Right ventricle myocardium inferior (tissue), 1 donor: Measurements from ENCODE around the gene ZBTB16. TPM values are rescaled to one million over a fixed set of nuclear protein-coding genes. Genes with fewer than 3 reads are reported as not detected.

Experiments used
- ATAC-seq: fragments of 200-7000 bp; cut with Tn5 transposase; one replicate; pipeline ENCODE4 v1.9.1; 2020; ENCODE audit warnings: mild to moderate bottlenecking, moderate library complexity
- DNase-seq: peaks from one replicate; pipeline ENCODE4 v3.0.0; 2021; ENCODE audit errors: missing footprints
- intact Hi-C: fragments of 100-400 bp; cut with DNase I; formaldehyde crosslinking; loops from one replicate; pipeline ENCODE4 v1.11.0; 2022
- total RNA-seq: library from RNA; stranded (reverse); fragmentation: NEBNext Ultra II Directional; extraction: Animal tissue kit (Norgen Biotek cat#: 25700); gene quantifications from one replicate; pipeline ENCODE4 v1.2.1, GENCODE V29; 2021
- donor health status: DM: no; HTN: yes; CAD: no; lungs with severe emphysema.

ZBTB16 gene
- total RNA-seq, 1 donor from 2014 or later: 78.1 TPM

- ATAC-seq (no peak), DNase-seq (no peak)
- intact Hi-C loops: no loop called here
These were observed 18.2 kb downstream of the ZBTB16 start for GRCh38 chr11:114077482-114078305.

DNA sequence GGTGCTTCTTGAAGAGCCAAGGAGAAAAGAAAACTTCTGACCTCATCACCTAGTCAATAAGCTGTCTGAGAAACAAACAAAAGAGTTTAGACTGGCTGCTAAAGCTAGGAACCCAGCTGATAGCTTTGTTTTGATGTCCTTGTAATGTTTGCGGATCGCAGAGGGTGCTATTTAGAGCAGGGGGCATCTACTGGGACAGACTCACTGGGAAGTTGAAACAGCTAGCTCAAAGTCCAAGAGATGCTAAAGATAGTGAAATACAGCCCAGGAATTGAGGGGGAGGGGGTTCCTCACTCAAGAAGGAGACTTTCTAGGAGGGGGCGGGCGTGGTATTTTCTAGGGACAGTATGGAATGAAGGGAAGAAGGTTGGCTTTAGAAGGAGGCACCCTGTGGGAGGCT, 18.9 kb downstream of the ZBTB16 start:
- intact Hi-C loops: no loop called here
- DNase-seq: no peak
- no peak for ATAC-seq

DNA sequence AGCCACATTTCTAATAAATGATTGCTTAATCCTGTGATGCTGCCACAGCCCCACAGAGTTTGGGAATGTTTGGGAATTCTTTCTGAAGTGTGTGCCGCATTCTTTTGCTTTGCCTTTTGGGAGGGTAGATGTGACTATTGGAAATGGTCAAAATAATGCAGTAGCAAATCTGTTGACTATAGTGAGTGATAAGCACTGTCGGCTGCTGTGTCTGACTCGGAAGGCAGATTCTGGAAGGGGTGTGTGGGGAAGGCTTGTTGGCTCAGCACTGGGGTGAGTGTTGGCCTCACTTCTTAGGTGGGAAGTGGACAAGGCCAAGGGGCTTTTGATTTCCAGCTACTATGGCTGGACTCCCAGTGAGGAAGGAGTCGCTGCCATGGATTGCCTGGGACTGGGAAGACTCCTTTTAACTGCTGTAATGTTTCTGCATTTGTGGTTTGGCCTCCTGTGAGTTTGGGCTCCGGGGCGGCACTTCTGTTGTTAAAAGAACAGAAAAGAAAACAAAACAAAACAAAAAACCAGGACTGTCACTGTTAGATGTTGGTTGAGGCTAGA, 20.1 kb downstream of the ZBTB16 start:
- DNase-seq (no peak), ATAC-seq (peak; percentile 53)
- intact Hi-C loops: no loop called here

- DNase-seq: no peak
- intact Hi-C loops: no loop called here
- ATAC-seq: peak; percentile 61
These were observed 20.7 kb downstream of the ZBTB16 start for GRCh38 chr11:114080219-114080618.

GRCh38 chr11:114080769-114081168, 21.3 kb downstream of the ZBTB16 start:
- DNase-seq (no peak), ATAC-seq (no peak)
- intact Hi-C loops: no loop called here

GRCh38 chr11:114081641-114082414, 22.3 kb downstream of the ZBTB16 start:
- ATAC-seq: no peak
- intact Hi-C loops: no loop called here

GRCh38 chr11:114082415-114082748, 22.9 kb downstream of the ZBTB16 start:
- ATAC-seq (peak; percentile 12), DNase-seq (no peak)
- intact Hi-C loops: no loop called here

More at GRCh38 chr11:114081641-114082414, 22.3 kb downstream of the ZBTB16 start:
- DNase-seq: no peak

DNA sequence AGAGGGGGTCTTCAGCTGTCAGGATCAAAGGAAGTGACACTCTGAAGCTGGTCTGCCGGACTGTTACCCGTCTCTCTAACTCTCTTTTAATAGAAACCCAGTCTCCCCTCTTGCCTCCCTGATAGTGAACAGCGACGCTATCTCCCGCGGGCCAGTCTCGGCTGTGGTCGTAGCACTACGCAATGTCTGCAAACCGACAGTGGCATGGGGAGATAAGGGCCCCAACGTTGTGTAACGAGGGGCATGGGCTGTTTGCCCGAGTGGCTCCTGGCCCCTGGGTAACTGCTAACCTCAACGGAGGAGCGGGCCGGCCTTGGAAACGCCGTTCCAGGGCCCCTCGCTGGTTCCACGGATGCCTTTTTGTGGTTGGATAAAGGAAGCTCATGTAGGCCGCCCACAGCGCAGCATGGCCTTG, 23.3 kb downstream of the ZBTB16 start:
- DNase-seq (peak; percentile 68), ATAC-seq (peak; percentile 15)
- intact Hi-C loops: no loop called here

DNA sequence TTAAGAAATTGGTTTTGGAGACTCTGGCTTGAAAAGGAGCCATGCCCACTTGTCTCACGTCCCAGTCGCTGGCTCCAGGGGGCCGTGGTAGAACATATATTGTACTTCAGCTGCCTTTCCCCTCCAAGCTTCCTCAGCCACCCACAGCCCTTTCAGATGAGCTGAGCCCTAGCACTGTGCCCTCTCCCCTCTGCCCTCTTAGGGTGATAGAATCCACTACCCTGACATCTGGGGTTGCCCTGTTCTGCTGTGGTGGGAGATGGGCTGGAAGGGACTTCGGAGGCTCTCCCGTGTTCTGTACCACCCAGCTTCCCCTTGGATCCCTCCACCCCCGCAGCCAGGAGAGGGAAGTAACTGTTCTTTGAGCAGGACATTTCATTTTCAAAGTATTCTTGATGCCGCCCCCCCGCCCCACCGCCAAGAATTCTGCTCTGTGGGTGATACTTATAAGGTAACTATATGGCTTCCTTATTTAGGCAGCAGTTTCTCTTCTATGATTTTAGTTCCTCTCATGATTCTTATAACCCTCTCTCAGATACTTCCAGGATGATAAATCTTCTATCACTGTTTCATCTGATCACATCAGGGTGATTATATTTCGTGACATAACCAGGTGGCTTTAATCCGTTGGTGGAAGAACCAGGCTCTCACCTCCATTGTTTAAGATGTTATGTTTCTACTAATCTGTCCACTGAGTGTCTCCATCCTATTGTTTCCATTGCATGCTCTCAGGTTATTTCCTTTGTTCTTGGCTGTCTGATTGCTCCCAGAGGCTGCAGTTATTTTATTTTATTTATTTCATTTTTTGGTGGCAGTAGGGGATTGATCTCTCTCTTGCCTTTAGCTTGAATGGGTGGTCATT, 24.1 kb downstream of the ZBTB16 start:
- intact Hi-C loops: no loop called here
- ATAC-seq: no peak
- no peak for DNase-seq

- intact Hi-C loops: no loop called here
- ATAC-seq (no peak), DNase-seq (no peak)
These were observed 24.9 kb downstream of the ZBTB16 start for GRCh38 chr11:114084414-114084813.

DNA sequence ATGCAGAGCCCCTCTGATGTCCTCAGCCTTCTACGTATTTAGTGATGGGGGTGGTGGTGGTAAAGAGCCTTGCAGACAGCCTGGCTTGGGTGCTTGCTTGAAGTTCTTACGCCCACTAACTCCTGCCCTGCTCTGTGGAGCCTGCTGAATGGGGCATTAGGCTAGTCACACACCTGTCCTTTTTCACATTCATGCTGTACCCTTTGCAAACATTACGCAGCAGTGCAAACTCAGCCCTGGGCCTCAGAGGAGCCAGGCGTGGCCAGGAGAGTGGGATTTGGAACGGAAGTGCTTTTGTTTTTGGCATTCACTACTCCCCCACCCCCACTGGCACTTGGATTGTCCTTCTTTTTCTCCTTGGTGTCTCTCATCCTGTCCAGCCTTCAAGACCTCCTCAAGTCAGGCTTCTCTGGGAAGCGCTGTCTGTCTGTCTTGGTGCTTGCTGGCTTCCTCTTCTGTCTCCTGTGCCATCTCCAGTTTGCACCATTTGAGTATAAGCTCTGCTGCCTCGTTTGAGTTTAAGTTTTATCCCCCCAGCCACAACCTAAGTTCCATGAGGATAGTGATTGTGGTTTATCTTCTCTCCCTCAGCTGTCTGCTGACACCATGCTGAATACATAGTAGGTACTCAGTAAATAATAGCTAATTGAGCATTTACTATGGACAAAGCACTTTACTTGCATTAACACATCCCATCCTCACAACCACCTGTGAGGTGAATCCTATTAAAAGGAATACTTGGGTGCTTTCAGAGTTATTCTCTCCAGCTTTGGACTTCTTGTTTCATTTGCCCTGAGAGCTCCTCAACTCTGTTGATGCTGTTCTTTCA, 26.7 kb downstream of the ZBTB16 start:
- intact Hi-C loops: no loop called here
- DNase-seq: no peak
- ATAC-seq: peak; percentile 16

- ATAC-seq (no peak), DNase-seq (no peak)
- intact Hi-C loops: no loop called here
These were observed 27.5 kb downstream of the ZBTB16 start for GRCh38 chr11:114087025-114087424.

GRCh38 chr11:114088216-114088615, 28.7 kb downstream of the ZBTB16 start:
- no peak for ATAC-seq
- intact Hi-C loops: no loop called here
- DNase-seq: no peak

GRCh38 chr11:114088836-114089235, 29.3 kb downstream of the ZBTB16 start:
- intact Hi-C loops: no loop called here
- ATAC-seq: peak; percentile 25
- DNase-seq: no peak

- intact Hi-C loops: no loop called here
- no peak for DNase-seq
- peak; percentile 8 for ATAC-seq
These were observed 30.2 kb downstream of the ZBTB16 start for GRCh38 chr11:114089748-114090147.

DNA sequence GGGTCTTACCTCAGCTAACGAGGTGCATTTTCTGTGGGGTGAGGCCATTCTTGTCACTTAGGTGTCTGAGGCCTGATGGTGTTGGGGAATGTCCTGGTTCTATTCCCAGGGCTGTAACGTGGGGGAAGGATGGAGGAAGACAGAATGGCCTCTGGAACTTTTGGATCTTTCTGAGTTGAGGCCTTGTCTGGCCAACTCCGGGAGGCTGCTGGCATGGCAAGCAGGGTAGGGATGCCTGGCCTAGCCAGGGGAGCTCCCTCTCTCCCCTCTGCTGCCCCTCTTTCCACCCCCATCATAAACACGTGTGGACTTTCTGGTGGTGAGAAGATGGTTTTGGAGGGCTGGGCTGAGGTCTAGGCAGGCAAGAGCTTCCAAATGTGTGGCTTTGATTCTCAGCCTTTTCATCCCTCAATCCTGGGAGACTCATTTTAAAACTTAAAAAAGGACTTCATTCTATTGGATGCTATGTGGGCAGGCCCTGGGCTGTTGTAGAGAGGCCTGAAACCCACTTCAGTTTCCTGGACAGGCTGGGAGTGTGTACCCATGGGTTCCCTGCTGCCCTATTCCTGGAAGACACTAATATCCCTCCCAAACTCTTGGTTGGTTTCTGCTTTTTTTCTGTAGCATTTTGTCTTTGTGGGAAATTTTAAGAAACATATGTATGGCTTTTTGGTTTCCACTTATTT, 30.9 kb downstream of the ZBTB16 start:
- ATAC-seq (no peak), DNase-seq (no peak)
- intact Hi-C loops: no loop called here

DNA sequence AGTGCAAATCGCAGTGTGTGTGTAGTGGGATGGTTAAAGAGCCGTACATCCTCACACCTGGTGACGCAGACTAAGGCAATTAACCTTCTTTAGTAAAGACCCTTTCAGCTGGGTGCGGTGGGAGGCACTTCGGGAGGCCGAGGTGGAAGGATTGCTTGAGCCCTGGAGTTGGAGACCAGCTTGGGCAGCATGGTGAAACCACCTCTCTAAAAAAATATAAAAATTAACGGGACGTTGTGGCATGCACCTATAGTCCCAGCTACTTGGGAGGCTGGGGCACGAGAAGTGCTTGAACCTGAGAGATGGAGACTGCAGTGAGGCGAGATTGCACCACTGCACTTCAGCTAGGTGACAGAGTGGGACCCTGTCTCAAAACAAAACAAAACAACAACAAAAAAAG, 31.5 kb downstream of the ZBTB16 start:
- intact Hi-C loops: no loop called here
- DNase-seq: no peak
- no peak for ATAC-seq
